Dermis microvascular lymphatic vessel endothelial cell (primary cell): ENCODE results near the gene TMEM250. TPM values are rescaled to one million over a fixed set of nuclear protein-coding genes. Genes with fewer than 3 reads are reported as not detected.
A peak's percentile ranks its signal among the peaks of the same experiment; 100 is the strongest.

ENCODE experiments used
- DNase-seq, 2 donors: peaks; one replicate each; pipeline versions ENCODE4 v3.0.0 to v3.0.0-alpha.2; 2010; ENCODE audit warnings: low read depth in 2 of 2
- total RNA-seq: library from RNA; depleted of rRNA; stranded (reverse); fragments of >200 nt; gene quantifications from 2 replicates; pipeline ENCODE4 v1.2.1, GENCODE V29; 2014

The TMEM250 gene
- total RNA-seq, 1 donor from 2014 or later = 40.2 TPM

- no peak for DNase-seq
These were observed 29.4 kb upstream of the TMEM250 start for GRCh38 chr9:136147890-136148714.

DNA sequence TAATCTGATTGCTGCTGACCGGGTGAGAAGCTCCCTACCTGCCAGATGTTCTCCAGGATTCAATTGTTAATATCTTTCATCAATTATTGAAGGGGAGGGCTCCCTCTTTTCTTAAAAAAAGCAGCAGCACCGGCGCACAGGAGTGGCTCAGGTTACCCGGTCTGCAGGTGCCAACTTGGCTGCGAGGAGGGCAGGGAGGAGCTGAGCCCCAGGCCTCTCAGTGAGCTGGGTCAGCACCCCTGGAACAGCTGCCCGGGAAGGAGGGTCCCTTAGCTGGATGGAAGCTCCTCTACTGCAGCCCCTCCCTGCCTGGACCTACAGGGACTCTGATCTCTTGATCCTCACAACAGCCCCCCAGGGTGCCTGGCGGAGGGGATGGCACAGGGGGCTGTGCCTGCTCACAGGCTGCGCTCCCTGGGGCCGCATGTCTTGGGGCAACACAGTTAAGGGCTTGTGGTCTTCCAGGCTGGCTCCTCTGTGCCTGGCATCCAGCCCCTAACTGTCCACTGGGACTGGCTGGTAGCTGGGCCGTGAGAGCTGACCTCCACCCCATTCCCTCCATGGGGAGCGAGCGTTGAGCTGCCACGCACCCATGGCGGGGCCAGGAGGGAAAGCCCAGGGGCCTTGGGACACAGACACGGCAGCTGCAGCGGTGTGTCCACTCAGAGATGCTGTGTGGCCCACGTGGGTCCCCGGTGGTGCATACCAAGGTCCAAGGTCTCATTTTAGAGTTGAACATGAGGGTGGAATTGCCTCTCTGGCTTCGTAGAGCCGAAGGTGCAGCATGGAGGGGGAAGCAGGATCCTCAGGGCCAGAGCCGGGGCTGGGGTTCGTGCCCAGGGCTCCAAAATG, 28.6 kb upstream of the TMEM250 start:
- no peak for DNase-seq

GRCh38 chr9:136146126-136147037, 27.7 kb upstream of the TMEM250 start:
- DNase-seq = no peak

DNA sequence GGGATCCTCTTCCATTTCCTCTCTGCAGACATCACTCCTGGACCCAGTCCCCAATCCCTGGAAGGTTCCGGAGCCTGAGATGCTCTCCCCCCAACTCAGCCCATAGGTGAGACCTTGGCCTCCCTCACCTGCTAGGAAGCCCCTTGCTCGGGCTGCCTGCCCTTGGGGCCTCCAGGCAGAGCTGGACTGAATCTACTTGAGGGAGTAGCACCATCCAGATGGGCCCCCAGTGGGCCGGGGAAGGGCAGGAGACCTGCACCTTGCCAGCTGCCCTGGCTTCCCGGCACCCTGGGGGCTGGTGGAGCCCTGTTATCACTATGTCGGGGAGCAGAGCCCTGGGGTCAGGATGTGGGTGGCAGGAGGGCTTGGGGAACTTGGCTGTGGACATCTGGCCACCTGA, 26.9 kb upstream of the TMEM250 start:
- DNase-seq = no peak

DNA sequence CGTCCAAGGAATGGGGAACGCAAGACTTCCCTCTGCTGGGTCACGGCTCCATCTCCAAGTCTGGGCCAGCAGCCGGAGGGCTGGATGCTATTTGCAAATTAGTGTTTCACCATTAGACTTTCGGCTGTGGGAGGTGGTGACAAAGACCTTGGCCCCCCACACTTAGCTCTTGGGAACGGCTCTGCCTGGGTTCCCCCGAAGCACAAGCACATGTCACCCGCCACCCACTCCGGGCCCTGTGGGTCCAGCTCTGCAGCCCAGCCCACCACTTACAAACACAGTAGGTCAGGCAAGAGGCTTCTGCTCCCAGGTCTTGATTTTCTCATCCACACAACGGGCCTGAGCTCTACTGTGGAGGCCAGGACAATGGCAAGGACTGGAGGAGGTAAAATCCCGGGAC, 25.8 kb upstream of the TMEM250 start:
- no peak for DNase-seq

DNA sequence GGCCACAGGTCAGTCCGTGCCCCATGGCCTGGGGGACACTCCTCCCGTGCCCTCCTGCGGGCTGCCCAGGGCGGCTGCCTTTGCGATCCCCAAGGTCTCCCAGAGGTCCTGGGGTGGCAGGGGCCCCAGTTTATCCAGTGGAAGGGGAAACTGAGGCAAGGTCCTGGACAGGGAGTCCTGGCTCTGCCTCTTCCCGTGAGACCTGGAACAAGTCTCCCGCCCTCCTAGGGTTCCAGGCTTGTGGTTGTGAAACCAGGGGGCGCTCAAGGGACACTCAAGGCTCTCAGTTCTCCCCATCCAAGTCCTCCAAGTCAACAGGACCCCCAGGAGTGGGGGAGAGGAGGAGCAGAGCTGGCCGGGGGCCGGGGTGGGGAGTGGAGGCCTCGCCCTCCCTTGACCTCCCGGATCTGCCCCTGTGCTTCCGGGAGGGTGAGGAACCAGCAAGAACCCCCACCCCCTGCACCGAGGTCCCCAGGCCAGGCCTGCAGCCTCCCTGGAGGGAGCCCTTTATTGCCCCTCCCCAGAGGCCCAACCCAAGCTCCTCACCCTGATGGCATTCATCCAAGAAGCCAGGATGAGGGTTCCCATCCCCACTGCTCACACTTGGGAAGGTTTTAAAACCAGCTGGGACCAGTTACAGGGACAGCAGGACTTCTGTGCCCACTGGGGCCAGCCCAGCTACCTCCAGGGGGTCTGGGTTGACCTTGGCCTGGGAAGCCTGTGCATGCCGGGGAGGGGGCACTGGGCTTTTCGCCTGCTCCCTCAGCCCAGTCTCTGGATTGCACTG, 24.7 kb upstream of the TMEM250 start:
- DNase-seq = peak; percentile 26 to 68

DNA sequence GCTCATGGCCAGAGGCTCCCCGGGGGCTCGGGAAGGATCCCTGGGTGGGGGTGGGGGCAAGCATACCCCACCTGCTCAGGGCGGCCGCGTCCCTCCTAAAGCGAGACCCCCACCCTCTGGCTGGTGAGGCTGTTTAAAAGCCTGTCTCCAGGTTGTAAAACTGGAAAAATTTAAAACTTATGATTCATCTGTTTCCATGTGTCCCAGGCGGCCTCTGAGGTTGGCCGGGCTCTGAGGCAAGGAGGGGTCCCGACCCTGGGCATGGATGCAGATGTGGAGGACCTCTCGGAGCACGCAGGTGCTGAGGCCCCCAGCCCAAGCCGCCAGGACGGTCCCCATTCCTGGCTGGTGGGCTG, 24.2 kb upstream of the TMEM250 start:
- no peak for DNase-seq

DNA sequence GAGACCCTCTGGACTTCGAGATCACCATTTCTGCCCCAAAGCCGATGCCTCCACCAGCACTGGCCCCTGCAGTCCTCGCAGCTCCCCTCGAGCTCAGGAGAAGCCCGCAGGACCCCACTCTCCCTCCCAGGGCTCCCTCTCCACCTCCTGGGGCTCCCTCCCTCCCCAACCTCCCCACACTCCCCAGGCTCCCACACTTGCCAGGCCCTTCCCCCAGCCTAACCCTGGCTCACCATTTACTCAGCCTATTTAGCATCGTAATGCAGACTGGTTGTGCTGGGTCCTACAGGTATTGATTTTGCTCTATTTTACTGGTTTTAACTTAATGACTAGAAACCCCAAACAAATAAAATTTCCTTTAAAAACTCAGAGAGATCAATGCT, 23.7 kb upstream of the TMEM250 start:
- no peak for DNase-seq

GRCh38 chr9:136141682-136142413, 23.2 kb upstream of the TMEM250 start:
- DNase-seq = no peak

DNA sequence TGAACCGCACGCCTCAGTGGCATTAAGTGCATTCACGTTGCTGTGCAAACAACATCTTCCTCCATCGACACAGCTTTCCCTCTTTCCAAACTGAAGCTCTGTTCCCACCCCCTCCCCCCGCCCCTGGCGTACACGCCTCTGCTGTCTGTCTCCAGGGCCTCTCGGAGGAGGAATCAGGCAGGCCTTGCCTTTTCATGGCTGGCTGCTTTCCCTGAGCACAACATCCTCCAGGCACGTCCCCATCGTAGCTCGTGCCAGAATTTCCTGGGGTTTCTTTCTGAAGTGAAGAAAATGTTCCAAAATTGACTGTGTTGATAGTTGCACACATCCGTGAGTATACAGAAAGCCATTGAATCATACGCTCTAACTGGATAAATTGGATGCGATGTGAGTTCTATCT, 22.3 kb upstream of the TMEM250 start:
- DNase-seq = no peak

- DNase-seq = no peak
These were observed 21.4 kb upstream of the TMEM250 start for GRCh38 chr9:136140046-136140445.

GRCh38 chr9:136138566-136138965, 19.9 kb upstream of the TMEM250 start:
- DNase-seq = peak in 1 of 2 donors; percentile 36

GRCh38 chr9:136137321-136138265, 18.9 kb upstream of the TMEM250 start:
- DNase-seq = peak; percentile 23 to 47

DNA sequence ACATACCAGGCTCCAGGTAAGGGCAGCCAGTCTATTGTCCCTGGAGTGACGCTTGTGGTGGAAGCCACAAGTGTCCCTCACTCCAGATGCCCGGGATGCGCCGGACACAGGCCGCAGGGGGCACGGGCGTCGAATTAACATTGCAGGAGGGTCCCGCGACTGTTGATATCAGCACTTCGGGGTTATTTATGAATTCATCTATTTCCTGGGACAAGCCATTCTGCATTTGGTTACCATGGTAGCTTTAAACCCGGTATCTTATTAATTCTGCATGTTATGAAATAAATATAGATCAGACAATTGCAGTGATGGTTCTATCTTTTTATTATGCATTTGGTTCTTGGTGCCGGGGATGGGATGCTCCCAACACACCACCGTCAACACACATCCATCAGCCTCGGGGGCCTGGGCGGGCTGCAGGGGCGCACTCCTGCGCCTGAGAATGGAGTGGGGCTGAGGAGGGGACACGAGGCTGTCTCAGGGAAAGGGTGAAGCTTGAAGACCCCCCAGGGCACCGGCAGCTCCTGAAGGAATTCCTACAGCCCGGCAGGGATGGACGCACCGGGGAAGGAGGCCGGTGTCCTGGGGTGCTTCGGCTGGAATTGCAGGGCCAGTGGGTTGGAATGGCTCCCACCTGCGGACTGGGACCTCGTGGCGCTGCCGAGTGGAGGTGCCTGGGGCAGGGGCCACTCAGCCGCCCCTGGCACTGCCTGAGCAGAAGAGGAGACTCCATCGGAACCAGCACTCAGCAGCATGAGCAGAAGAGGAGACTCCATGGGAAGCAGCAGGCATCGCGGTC, 17.7 kb upstream of the TMEM250 start:
- DNase-seq = no peak

DNA sequence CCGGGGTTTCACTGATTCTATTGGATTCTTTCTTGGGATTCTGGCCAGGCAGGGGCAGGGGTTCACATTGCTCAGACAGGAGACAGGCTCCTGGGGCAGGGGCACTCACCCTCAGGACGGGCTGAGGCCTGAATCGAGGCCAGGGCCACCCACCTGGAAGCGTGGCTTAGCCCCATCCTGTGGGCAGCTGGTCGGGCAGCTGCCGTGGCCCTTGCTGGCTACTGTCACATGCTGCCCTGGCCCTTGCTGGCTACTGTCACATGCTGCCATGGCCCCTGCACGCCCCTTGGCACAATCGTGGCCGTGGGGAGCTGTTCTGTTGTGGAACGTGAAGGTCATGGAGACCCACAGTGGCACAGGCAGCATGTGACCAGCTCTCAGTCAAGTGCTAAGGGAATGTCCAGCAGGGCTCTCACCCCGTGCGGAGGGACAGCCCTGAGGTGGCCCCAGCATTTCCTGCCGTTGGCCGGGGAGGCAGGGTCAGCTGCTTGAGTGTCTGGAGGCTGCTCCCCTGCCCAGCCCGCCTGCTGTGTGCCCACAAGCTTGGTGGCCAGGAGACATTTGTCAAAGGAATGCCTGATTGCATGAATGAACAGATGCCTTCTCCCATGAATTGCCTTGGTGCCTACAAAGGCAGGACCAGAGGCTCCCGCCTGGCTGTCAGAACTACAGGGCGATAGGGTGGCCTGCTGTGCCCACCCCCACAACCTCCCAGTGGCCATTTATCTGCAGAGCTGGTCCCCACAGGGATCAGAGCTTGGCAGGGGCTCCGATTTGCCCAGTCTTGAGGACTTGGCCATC, 16.9 kb upstream of the TMEM250 start:
- no peak for DNase-seq

DNA sequence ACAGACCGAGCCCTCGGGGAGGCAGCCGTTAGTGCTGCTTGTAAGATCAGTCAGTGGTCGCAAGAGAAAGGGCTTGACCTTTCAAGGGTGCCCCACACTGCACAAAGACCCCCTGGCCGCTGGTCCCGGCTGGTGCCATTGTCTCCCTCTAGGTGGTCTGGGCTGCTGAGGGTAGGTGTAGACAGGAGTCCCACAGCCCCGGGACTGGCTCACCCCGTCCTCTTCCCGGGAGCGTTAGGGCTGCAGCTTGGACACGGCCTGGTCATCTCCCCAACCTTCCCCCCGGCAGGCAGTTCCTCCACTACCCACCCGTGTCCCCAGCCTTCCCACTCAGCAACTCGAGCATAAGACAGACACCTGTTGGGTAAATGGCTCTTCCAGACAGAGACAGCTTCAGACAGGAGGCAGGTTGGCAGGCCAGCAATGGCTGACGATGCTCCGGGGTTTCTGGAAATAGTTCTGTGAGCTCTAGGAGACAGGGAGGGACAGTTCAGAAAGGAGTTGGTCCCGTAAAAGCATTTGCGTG, 15.3 kb upstream of the TMEM250 start:
- no peak for DNase-seq
